Liver (tissue), 9 donors: Measurements from ENCODE around the gene BACE1-AS. TPM values are rescaled to one million over a fixed set of nuclear protein-coding genes. Genes with fewer than 3 reads are reported as not detected.

Experiments used
- DNase-seq: peaks from one replicate; pipeline ENCODE4 v3.0.0-alpha.2; 2017; ENCODE audit warnings: low spot score
- H3K27ac ChIP-seq, 2 donors: one replicate each; pipeline ENCODE4 v1.7.0; 2013; ENCODE audit warnings: inconsistent platforms in 2 of 2, low read length in 2 of 2, control low read depth in 1 of 2, low read depth in 1 of 2, mild to moderate bottlenecking in 1 of 2
- H3K27me3 ChIP-seq, 4 donors: one replicate each; pipeline versions ENCODE4 v1.6.1 to v1.7.0; 2013; ENCODE audit warnings: low read length in 3 of 4, inconsistent platforms in 1 of 4, mild to moderate bottlenecking in 1 of 4, moderate library complexity in 1 of 4; ENCODE audit not compliant: control insufficient read depth in 4 of 4, insufficient read depth in 4 of 4
- H3K36me3 ChIP-seq, 4 donors: one replicate each; pipeline versions ENCODE4 v1.6.1 to v1.7.0; 2013; ENCODE audit warnings: low read length in 3 of 4, mild to moderate bottlenecking in 3 of 4, low read depth in 1 of 4, moderate library complexity in 1 of 4; ENCODE audit not compliant: control insufficient read depth in 4 of 4, insufficient read depth in 3 of 4
- H3K4me1 ChIP-seq, 4 donors: one replicate each; pipeline versions ENCODE4 v1.6.1 to v1.7.0; 2013; ENCODE audit warnings: low read length in 3 of 4, mild to moderate bottlenecking in 3 of 4, moderate library complexity in 1 of 4; ENCODE audit not compliant: control insufficient read depth in 4 of 4, insufficient read depth in 4 of 4
- H3K4me3 ChIP-seq, 3 donors: one replicate each; pipeline versions ENCODE4 v1.6.1 to v1.7.0; 2013; ENCODE audit warnings: low read length in 3 of 3, control low read depth in 1 of 3, low read depth in 1 of 3, mild to moderate bottlenecking in 1 of 3
- H3K9ac ChIP-seq, 2 donors: one replicate each; pipeline ENCODE4 v1.7.0; 2013; ENCODE audit warnings: low read length in 2 of 2, mild to moderate bottlenecking in 2 of 2, moderate library complexity in 2 of 2, control low read depth in 1 of 2, low read depth in 1 of 2
- H3K9me3 ChIP-seq, 4 donors: one replicate each; pipeline versions ENCODE4 v1.6.1 to v1.7.0; 2013; ENCODE audit warnings: low read length in 3 of 4; ENCODE audit not compliant: control insufficient read depth in 4 of 4
- CTCF ChIP-seq: fragments of 150-350 bp; IDR thresholded peaks from 2 replicates; pipeline ENCODE4 v1.5.1; 2017; ENCODE audit warnings: improper control_type of control experiment, low read depth, low read length; ENCODE audit not compliant: missing input control
- EGR1 ChIP-seq, 2 donors: IDR thresholded peaks; 2 replicates each; pipeline ENCODE4 v1.6.1; 2016 to 2018; ENCODE audit warnings: antibody characterized with exemption in 2 of 2, low read depth in 2 of 2
- FOXA1 ChIP-seq: IDR thresholded peaks from 2 replicates; pipeline ENCODE4 v1.6.1; 2016; ENCODE audit warnings: antibody characterized with exemption
- FOXA2 ChIP-seq: IDR thresholded peaks from 2 replicates; pipeline ENCODE4 v1.6.1; 2016; ENCODE audit warnings: antibody characterized with exemption
- GABPA ChIP-seq, 2 donors: IDR thresholded peaks in 1 of 2; conservative IDR thresholded peaks in 1 of 2; 2 replicates each; pipeline ENCODE4 v1.6.1; 2016; ENCODE audit warnings: antibody characterized with exemption in 2 of 2, mild to moderate bottlenecking in 1 of 2, moderate library complexity in 1 of 2
- HNF4A ChIP-seq, 2 donors: conservative IDR thresholded peaks; 2 replicates each; pipeline ENCODE4 v1.6.1; 2016; ENCODE audit warnings: antibody characterized with exemption in 2 of 2, mild to moderate bottlenecking in 2 of 2
- HNF4G ChIP-seq: IDR thresholded peaks from 2 replicates; pipeline ENCODE4 v1.6.1; 2016; ENCODE audit warnings: antibody characterized with exemption
- JUND ChIP-seq, 2 donors: IDR thresholded peaks; 2 replicates each; pipeline ENCODE4 v1.6.1; 2016; ENCODE audit warnings: antibody characterized with exemption in 2 of 2
- MAX ChIP-seq: IDR thresholded peaks from 2 replicates; pipeline ENCODE4 v1.6.1; 2016; ENCODE audit warnings: antibody characterized with exemption
- NR2F2 ChIP-seq: IDR thresholded peaks from 2 replicates; pipeline ENCODE4 v1.6.1; 2016; ENCODE audit warnings: antibody characterized with exemption
- RAD21 ChIP-seq, 2 donors: IDR thresholded peaks; 2 replicates each; pipeline ENCODE4 v1.6.1; 2016; ENCODE audit warnings: antibody characterized with exemption in 2 of 2, mild to moderate bottlenecking in 2 of 2
- RXRA ChIP-seq, 2 donors: IDR thresholded peaks; 2 replicates each; pipeline ENCODE4 v1.6.1; 2017 to 2018; ENCODE audit warnings: antibody characterized with exemption in 2 of 2, mild to moderate bottlenecking in 1 of 2
- SP1 ChIP-seq: IDR thresholded peaks from 2 replicates; pipeline ENCODE4 v1.6.1; 2018; ENCODE audit warnings: antibody characterized with exemption, mild to moderate bottlenecking
- TAF1 ChIP-seq: conservative IDR thresholded peaks from 2 replicates; pipeline ENCODE4 v1.6.1; 2016; ENCODE audit warnings: antibody characterized with exemption, mild to moderate bottlenecking
- YY1 ChIP-seq: IDR thresholded peaks from 2 replicates; pipeline ENCODE4 v1.6.1; 2016; ENCODE audit warnings: antibody characterized with exemption, mild to moderate bottlenecking
- ZBTB33 ChIP-seq: IDR thresholded peaks from 2 replicates; pipeline ENCODE4 v1.6.1; 2016; ENCODE audit warnings: antibody characterized with exemption
- WGBS: extraction: QIAGEN DNeasy Blood & Tissue Kit; methylation state at CpG from one replicate; pipeline ENCODE4 v1.1.7; 2013; 5-methylcytosine and 5-hydroxymethylcytosine counted together
- polyA plus RNA-seq, 2 donors: library from polyadenylated mRNA; stranded (reverse) in 1 of 2; unstranded in 1 of 2; fragments of 200-250 nt in 1 of 2; fragments of >200 nt in 1 of 2; fragmentation: Nextera tagmentation in 1 of 2; extraction: Ambion mirVana in 1 of 2; gene quantifications; one replicate each; pipeline versions ENCODE4 v1.2.1 to v1.2.3, GENCODE V29; 2013 to 2015
- total RNA-seq, 2 donors: library from RNA; depleted of rRNA; stranded (reverse); fragments of >200 nt; gene quantifications; one replicate each; pipeline ENCODE4 v1.2.3, GENCODE V29; 2014
- TF ChIP-seq, protein P1 (sequence below): IDR thresholded peaks from 2 replicates; pipeline ENCODE4 v1.6.1; 2016; ENCODE audit warnings: antibody characterized with exemption, mild to moderate bottlenecking
- TF ChIP-seq, protein P2 (sequence below): IDR thresholded peaks from 2 replicates; pipeline ENCODE4 v1.6.1; 2016; ENCODE audit warnings: antibody characterized with exemption
- donor health status: healthy.
- donor health status: healthy.
- donor health status: healthy.
- donor health status: healthy.
- donor health status: healthy.

BACE1-AS gene
- total and polyA plus RNA-seq, 4 donors, result 0.85 to 2.9 (median 1.6) TPM

DNA sequence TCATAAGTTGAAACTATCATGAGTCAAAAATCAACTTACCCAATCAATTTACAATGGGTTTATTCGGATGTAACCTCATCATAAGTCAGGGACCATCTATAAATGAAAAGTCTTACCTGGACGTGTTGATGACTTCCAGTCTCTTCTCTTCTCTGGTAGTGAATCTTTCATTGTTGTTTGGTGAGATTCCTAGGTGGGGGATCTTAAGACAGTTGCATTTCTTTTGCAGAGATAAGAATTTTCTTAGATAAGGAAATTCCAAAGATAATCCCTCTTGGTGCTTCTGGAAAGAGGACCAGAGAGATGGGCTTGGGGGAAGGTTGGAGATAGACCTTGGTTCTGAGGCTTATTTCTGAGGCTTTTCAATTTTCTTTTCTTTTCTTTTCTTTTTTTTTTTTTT, 21.3 kb upstream of the BACE1-AS start:
- H3K9me3 ChIP-seq, result no peaks in the 10 kb centered on the region
- TF ChIP-seq EGR1 (IDR thresholded peaks at IDR 0.05; ENCODE audit: low read depth in 2 of 2) (no peak), RAD21 (IDR thresholded peaks at IDR 0.05) (no peak), FOXA2 (no peak), YY1 (no peak), GABPA (IDR thresholded peaks at IDR 0.05 in 1 of 2, conservative IDR thresholded peaks at IDR 0.05 in 1 of 2) (no peak), CTCF (no peak), TAF1 (no peak), NR2F2 (no peak), HNF4G (no peak), HNF4A (conservative IDR thresholded peaks at IDR 0.05) (no peak)
- TF ChIP-seq, protein P1, sequence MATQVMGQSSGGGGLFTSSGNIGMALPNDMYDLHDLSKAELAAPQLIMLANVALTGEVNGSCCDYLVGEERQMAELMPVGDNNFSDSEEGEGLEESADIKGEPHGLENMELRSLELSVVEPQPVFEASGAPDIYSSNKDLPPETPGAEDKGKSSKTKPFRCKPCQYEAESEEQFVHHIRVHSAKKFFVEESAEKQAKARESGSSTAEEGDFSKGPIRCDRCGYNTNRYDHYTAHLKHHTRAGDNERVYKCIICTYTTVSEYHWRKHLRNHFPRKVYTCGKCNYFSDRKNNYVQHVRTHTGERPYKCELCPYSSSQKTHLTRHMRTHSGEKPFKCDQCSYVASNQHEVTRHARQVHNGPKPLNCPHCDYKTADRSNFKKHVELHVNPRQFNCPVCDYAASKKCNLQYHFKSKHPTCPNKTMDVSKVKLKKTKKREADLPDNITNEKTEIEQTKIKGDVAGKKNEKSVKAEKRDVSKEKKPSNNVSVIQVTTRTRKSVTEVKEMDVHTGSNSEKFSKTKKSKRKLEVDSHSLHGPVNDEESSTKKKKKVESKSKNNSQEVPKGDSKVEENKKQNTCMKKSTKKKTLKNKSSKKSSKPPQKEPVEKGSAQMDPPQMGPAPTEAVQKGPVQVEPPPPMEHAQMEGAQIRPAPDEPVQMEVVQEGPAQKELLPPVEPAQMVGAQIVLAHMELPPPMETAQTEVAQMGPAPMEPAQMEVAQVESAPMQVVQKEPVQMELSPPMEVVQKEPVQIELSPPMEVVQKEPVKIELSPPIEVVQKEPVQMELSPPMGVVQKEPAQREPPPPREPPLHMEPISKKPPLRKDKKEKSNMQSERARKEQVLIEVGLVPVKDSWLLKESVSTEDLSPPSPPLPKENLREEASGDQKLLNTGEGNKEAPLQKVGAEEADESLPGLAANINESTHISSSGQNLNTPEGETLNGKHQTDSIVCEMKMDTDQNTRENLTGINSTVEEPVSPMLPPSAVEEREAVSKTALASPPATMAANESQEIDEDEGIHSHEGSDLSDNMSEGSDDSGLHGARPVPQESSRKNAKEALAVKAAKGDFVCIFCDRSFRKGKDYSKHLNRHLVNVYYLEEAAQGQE, result no peak
- TF ChIP-seq, protein P2, sequence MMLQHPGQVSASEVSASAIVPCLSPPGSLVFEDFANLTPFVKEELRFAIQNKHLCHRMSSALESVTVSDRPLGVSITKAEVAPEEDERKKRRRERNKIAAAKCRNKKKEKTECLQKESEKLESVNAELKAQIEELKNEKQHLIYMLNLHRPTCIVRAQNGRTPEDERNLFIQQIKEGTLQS, result no peak
- H3K9ac ChIP-seq, result no peak overlapping the region
- H3K4me1 ChIP-seq, result no peaks in the 10 kb centered on the region
- H3K27ac ChIP-seq, result no peak overlapping the region
- H3K27me3 ChIP-seq, result no peaks in the 10 kb centered on the region
- no peak overlapping the region for H3K4me3 ChIP-seq
- DNase-seq, result no peak
- 95% methylated on average over 2 of the region's 2 CpGs for WGBS
- H3K36me3 ChIP-seq, result peaks cover 0 to 2% (median 1%) of the 10 kb centered on the region in 4 donors

DNA sequence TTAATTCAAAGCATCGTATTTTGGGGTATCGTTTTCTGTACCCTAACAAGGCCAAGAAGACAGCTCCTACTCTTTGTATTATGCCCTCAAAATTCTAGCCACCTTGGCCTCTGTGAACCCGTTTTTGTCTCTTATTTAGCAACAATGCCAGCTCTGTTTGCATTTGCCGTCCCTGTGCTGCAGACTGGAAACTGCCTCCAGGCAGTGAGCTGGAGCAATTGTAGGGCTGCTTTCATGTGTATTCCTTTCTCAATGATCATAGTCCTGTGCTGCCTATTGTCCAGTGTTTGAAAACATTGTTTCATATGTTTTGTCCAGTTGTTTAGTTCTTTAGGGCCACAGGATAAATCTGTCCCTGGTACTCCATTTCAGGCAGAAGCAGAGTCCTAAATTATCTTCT, 19.9 kb upstream of the BACE1-AS start:
- H3K4me1 ChIP-seq, result no peaks in the 10 kb centered on the region
- 95% methylated on average over 4 of the region's 4 CpGs for WGBS
- H3K9me3 ChIP-seq, result no peaks in the 10 kb centered on the region
- no peaks in the 10 kb centered on the region for H3K27me3 ChIP-seq
- no peak overlapping the region for H3K4me3 ChIP-seq
- DNase-seq, result no peak
- H3K27ac ChIP-seq, result no peak overlapping the region
- peaks cover 0 to 2% (median 2%) of the 10 kb centered on the region in 4 donors for H3K36me3 ChIP-seq
- H3K9ac ChIP-seq, result no peak overlapping the region
- TF ChIP-seq FOXA1, result no peak
- TF ChIP-seq RXRA (IDR thresholded peaks at IDR 0.05), result no peak
- TF ChIP-seq ZBTB33, result no peak
- TF ChIP-seq, protein P2, result no peak
- no peak for TF ChIP-seq HNF4A (conservative IDR thresholded peaks at IDR 0.05)
- no peak for TF ChIP-seq CTCF
- TF ChIP-seq MAX, result no peak
- no peak for TF ChIP-seq YY1
- TF ChIP-seq SP1, result no peak
- TF ChIP-seq NR2F2, result no peak
- TF ChIP-seq, protein P1, result no peak
- no peak for TF ChIP-seq EGR1 (IDR thresholded peaks at IDR 0.05; ENCODE audit: low read depth in 2 of 2)
- TF ChIP-seq JUND (IDR thresholded peaks at IDR 0.05), result no peak
- no peak for TF ChIP-seq GABPA (IDR thresholded peaks at IDR 0.05 in 1 of 2, conservative IDR thresholded peaks at IDR 0.05 in 1 of 2)
- TF ChIP-seq TAF1, result no peak
